GM19395 (cell line): ENCODE results near the gene EIF2AK2.
A peak's percentile ranks its signal among the peaks of the same experiment; 100 is the strongest.

ENCODE experiments used
- ATAC-seq: cut with Tn5 transposase; IDR thresholded peaks from one replicate; pipeline ENCODE4 v1.9.1; 2021; ENCODE audit warnings: mild to moderate bottlenecking, moderate library complexity; ENCODE audit not compliant: unreplicated experiment

Gene EIF2AK2

DNA sequence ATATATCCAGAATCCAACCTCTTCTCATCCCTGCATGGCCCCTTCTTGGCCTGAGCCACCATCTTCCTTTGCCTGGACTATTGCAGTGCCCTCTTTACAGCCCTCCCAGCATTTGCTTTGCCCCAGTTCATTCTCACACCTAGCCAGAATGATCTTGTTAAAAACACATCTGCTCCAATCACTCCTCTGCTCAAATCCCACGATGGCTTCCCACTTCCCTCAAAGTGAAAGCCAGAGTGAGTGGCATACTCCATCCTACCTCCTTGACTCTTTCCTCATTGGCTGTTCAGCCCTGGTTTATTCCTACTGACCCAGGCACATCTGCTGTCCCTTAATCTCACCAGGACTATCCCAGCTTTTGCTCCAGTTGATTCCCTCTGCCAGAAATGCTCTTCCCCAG lies 17.0 kb upstream of the EIF2AK2 start:
- no peak for ATAC-seq

DNA sequence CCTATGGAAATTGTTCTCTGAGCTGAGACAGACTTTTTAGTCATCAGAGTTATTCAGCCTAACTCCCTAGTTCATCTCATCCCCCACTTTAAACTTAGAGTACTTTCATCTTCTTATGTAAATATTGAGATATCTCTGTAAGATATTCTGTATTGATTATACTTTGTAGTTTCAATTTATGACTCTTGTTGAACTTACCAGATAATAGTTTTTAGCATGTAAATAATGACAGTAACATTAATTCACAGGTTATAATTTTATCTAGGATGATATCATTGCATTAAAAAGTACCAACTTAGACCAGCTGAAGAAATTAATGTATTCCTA lies 14.8 kb upstream of the EIF2AK2 start:
- ATAC-seq: no peak

DNA sequence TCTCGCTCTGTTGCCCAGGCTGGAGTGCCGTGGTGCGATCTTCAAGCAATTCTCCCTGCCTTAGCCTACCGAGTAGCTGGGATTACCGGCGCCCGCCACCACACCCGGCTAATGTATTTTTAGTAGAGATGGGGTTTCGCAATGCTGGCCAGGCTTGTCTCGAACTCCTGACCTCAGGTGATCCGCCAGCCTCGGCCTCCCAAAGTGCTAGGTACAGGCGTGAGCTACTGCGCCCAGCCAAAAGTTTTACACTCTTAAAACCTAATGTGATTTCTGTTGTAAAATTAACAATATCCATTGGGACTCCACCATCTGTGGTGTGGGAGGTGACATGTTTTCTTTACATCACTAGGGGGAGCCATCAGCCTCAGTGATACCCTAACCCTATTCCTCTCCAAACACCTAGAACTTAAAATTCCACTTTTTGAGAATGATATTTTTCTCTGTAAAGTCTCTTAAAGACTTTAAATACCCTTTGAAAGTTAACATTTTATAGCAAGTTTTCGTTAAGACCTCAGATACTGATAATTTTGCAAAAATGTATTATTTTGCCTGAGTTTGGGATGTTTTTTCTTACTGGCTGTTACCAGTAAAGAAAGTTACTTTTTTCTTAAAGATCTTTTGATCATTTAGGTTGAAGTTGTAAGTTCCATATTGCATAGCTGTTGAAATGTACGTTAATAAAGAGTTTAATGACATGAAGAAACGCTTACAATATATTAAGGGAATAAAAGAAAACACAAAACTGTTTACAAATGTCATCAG lies 11.6 kb upstream of the EIF2AK2 start:
- ATAC-seq: no peak

DNA sequence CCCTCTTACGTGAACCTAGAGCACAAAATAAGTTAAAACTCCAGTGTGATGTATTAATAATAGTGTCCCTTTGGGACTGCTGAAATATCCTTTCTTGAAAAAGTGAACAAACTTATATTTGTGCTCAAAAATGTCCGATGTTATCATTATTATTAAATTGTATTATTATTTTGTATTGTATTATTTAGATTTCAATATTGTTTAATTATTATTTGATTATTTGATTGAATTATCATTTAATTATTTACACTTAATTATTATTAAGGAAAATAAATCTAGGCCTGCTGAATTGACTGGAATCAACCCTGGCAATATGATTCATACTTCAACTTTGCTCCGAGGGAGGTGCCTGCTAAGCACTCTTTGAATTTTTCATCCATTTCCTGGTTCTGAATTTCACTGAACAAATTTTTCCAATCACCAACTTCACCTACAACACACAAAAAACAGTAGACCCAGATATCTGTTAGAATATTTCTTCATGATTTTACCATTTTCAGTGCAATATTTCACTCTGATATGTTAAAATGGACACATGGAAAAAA lies 10.9 kb upstream of the EIF2AK2 start:
- no peak for ATAC-seq

DNA sequence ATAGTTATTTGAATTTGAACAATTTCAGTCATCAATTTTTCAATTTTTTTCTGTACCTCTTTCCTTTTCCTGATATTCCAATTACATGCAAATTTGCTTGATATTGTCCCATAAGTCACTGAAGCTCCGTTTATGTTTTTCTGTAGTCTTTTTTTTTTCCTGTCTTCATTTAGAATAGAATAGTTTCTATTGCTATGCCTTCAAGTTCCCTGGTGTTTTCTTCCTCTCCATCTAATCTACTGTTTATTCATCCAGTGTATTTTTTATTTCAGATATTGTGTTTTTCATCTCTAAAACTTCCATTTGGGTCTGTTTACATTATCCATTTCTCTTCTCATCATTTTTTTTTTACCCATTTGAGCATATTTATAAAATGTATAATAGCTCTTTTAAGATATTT lies 8.0 kb upstream of the EIF2AK2 start:
- no peak for ATAC-seq

- peak; percentile 31 for ATAC-seq
Measured at GRCh38 chr2:37156071-37156856, 516 bp downstream of the EIF2AK2 start.

GRCh38 chr2:37154785-37155184 lies 2.0 kb downstream of the EIF2AK2 start:
- ATAC-seq: no peak

DNA sequence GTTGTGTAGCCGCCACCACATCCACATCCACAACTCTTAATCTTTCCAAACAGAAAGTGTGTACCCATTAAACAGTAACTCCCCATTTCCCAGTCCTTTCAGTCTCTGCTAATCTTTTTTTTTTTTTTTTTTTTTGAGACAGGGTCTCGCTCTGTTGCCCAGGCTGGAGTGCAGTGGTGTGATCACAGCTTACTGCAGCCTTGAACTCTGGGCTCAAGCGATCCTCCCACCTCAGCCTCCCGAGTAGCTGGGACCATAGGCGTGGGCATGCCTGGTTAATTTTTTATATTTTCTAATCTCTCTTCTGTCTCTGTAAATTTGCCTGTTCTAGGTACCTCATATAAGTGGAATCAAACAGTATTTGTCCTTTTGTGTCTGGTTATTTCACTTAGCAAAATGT lies 3.6 kb downstream of the EIF2AK2 start:
- ATAC-seq: no peak

GRCh38 chr2:37149626-37150322 lies 7.0 kb downstream of the EIF2AK2 start:
- ATAC-seq: no peak

GRCh38 chr2:37148325-37148724 lies 8.5 kb downstream of the EIF2AK2 start:
- ATAC-seq: no peak

- no peak for ATAC-seq
Measured at GRCh38 chr2:37146062-37146461, 10.7 kb downstream of the EIF2AK2 start.

DNA sequence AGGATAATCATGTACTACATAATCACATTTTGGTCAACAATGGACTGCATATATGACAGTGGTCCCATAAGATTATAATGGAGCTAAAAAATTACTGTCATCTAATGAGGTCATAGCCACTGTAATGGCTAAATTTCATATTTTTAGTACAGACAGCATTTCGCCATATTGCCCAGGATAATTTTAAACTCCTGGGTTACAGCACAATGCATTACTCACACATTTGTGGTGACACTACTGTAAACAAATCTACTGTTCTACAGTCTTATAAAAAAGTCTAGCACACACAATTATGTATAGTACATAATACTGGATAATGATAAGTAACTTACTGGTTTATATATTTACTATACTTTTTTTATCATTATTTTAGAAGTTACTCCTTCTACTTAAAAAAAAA lies 12.8 kb downstream of the EIF2AK2 start:
- ATAC-seq: no peak

DNA sequence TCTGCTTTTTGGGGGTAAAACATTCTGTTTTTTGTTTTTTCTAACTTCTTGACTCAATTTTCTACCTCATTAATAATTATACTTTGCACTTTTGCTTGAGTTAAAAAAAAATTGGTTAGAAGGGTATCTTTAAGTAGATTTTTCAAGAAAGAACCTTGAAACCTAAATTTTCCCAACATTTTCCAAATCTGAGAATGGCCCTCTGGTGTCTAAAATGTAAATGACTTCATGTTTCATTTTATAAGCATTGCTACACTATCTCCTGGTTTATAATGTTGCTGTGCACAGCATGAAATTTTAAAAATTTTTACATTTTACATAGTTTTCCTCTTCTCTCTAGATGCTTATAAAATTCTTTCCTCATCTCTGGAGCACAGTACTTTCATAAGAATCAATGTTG lies 14.2 kb downstream of the EIF2AK2 start:
- ATAC-seq: no peak

DNA sequence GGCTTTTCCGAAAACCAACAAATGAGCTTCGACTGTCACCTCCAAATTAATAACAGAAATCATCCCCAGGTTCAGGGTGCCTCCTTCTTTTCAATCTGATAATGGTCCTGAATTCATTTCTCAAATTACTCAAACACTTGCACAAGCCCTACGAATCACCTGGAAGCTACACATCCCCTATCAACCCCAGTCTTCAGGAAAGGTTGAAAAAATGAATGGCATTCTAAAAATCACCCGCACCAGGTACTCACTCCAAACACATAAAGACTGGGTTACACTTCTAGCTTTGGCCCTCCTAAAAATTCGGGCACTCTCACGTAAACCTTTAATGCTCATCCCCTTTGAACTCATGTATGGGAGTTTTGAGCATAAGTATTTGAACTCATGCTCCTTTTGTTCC lies 23.9 kb downstream of the EIF2AK2 start:
- ATAC-seq: no peak

- ATAC-seq: no peak
Measured at GRCh38 chr2:37125416-37125815, 31.4 kb downstream of the EIF2AK2 start.

DNA sequence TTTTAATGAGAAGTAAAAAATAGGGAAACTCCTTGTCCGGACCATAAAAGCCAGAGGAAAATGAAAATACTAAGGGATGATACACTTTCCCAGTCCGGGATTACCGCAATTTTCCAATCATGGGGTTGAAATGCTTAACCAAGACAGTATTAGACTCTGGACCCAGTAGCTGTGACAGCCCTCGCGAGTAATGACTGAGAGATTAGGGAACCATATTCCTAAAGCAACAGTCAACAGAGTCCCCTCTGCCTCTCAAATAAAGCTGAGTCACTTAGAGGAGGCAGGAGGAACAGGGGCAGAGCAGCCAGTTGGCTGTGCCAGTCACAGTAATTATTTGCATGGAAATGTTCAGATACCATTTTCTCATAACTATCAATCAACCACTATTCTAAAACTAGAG lies 37.6 kb downstream of the EIF2AK2 start:
- no peak for ATAC-seq

DNA sequence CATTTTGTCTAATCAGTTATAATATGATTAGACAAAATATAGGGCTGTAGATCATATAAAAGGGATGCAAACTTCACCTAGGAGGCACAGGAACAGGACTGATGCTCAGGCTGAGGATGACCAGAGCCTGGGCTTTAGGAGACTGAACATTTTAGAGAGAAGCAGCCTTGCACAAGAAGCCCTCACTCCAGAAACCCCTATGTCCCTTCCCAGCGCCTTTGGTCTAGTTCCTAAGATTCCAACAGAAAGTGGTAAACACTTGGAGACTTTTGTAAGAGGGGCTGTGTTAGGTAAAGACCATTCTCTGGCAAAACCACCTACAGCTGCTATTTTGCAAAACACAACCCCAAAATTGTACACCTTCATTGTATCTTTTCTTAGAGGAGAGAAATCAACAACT lies 39.2 kb downstream of the EIF2AK2 start:
- ATAC-seq: no peak

GRCh38 chr2:37111958-37112357 lies 44.8 kb downstream of the EIF2AK2 start:
- ATAC-seq: no peak

- ATAC-seq: no peak
Measured at GRCh38 chr2:37110306-37111212, 46.2 kb downstream of the EIF2AK2 start.

GRCh38 chr2:37109523-37109922 lies 47.3 kb downstream of the EIF2AK2 start:
- ATAC-seq: no peak

DNA sequence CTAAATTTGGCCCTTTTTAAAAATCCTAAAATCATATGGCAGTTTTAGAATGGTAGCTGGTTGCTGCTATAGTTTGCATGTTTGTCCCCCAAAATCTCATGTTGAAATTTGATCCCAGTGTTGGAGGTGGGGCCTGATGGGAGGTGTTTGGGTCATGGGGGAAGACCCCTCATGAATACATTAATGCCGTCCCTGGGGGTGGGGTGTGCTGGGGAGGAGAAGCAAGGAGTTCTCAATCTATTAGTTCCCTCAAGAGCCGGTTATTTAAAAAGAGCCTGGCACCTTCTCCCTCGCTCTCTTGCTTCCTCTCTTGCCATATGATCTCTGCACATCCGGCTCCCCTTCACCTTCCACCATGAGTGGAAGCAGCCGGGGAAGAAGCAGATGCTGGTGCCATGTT lies 51.6 kb downstream of the EIF2AK2 start:
- no peak for ATAC-seq
